Fibroblast of lung (primary cell): ENCODE data around the gene PRXL2A. TPM values are rescaled to one million over a fixed set of nuclear protein-coding genes. Genes with fewer than 3 reads are reported as not detected.

ENCODE experiments used
- DNase-seq, 2 donors: peaks; one replicate each; pipeline versions ENCODE4 v3.0.0 to v3.0.0-alpha.2; 2010; ENCODE audit warnings: low read depth in 2 of 2
- H2AFZ ChIP-seq: 2 replicates; pipeline ENCODE4 v1.5.1; 2012; ENCODE audit warnings: low read length, control low read depth, inconsistent platforms
- H3K27ac ChIP-seq: 2 replicates; pipeline ENCODE4 v1.5.1; 2011; ENCODE audit warnings: low read length, control low read depth; ENCODE audit not compliant: insufficient read depth
- H3K27me3 ChIP-seq: 2 replicates; pipeline ENCODE4 v1.5.1; 2011; ENCODE audit warnings: mild to moderate bottlenecking, low read length; ENCODE audit not compliant: control insufficient read depth, insufficient read depth
- H3K36me3 ChIP-seq: 2 replicates; pipeline ENCODE4 v1.5.1; 2011; ENCODE audit warnings: low read length; ENCODE audit not compliant: control insufficient read depth, insufficient read depth
- H3K4me1 ChIP-seq: 2 replicates; pipeline ENCODE4 v1.5.1; 2011; ENCODE audit warnings: low read length; ENCODE audit not compliant: control insufficient read depth, insufficient read depth; ENCODE audit errors: extremely low read depth
- H3K4me2 ChIP-seq: 2 replicates; pipeline ENCODE4 v1.5.1; 2011; ENCODE audit warnings: low read length, control low read depth; ENCODE audit not compliant: insufficient read depth; ENCODE audit errors: extremely low read depth
- H3K4me3 ChIP-seq, 4 experiments: fragments of 200-600 bp in 1 of 4; sonication (generic) in 1 of 4; replicated peaks in 1 of 4; 2 replicates each; pipeline ENCODE4 v1.5.1; 2011 to 2016; ENCODE audit warnings: low read length in 4 of 4, low read depth in 3 of 4, mild to moderate bottlenecking in 3 of 4, control low read depth in 2 of 4, inconsistent platforms in 1 of 4, mixed read lengths in 1 of 4; ENCODE audit not compliant: insufficient read depth in 1 of 4; ENCODE audit errors: control extremely low read depth in 1 of 4
- H3K79me2 ChIP-seq: 2 replicates; pipeline ENCODE4 v1.5.1; 2012; ENCODE audit warnings: mild to moderate bottlenecking, low read length, inconsistent platforms; ENCODE audit not compliant: control insufficient read depth, insufficient read depth
- H3K9ac ChIP-seq: 2 replicates; pipeline ENCODE4 v1.5.1; 2011; ENCODE audit warnings: mild to moderate bottlenecking, low read length, control low read depth; ENCODE audit not compliant: insufficient read depth
- H3K9me3 ChIP-seq: 2 replicates; pipeline ENCODE4 v1.5.1; 2012; ENCODE audit warnings: low read depth, low read length; ENCODE audit not compliant: control insufficient read depth, insufficient read depth
- H4K20me1 ChIP-seq: 2 replicates; pipeline ENCODE4 v1.5.1; 2011; ENCODE audit warnings: low read length; ENCODE audit not compliant: control insufficient read depth, insufficient read depth; ENCODE audit errors: extremely low read depth
- EZH2 ChIP-seq: IDR thresholded peaks from 2 replicates; pipeline ENCODE4 v1.5.1; 2012; ENCODE audit warnings: low read length, control low read depth, mild to moderate bottlenecking; ENCODE audit errors: missing control alignments
- polyA plus RNA-seq, 2 donors: library from polyadenylated mRNA; depleted of rRNA in 1 of 2; stranded (reverse) in 1 of 2; unstranded in 1 of 2; fragments of >200 nt; gene quantifications; 2 replicates each; pipeline ENCODE4 v1.2.1, GENCODE V29; 2011 to 2012; ENCODE audit warnings: missing spikeins in 1 of 2
- total RNA-seq: library from RNA; depleted of rRNA; stranded (reverse); fragments of >200 nt; gene quantifications from 2 replicates; pipeline ENCODE4 v1.2.1, GENCODE V29; 2014
- TF ChIP-seq, protein P1 (sequence below), 2 donors: IDR thresholded peaks in 1 of 2; conservative IDR thresholded peaks in 1 of 2; 1 replicate in 1 of 2; 2 replicates in 1 of 2; pipeline ENCODE4 v1.5.1; 2011 to 2012; ENCODE audit warnings: low read length in 2 of 2, control low read depth in 1 of 2, inconsistent platforms in 1 of 2, low read depth in 1 of 2, mild to moderate bottlenecking in 1 of 2

PRXL2A gene
- total and polyA plus RNA-seq, 2 donors (not counting 1 experiment from before 2014, with no cell fraction given): 1.6 to 19.2 TPM

DNA sequence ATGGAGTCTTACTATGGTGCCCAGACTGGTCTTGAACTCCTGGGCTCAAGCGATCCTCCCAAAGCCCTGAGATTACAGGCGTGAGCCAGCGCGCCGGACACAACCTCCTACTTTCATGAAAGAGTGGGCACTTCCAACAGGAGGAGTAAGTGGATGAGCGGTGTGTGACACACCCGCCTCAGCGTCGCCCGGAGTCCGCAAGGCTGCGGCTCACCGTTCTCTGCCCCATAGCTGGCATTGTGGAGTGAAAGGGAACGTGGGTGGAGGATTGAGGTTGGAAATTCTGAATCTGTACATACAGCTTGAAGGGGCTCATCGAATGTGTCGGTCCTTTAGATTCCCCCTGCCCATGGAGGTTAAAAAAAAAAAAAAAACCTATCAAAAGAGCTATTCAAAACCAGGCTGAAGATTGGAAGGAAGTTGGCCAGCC is 524 bp upstream of the PRXL2A start:
- Histone ChIP-seq H3K4me1 (no peaks in the 10 kb centered on the region), H3K27ac (no peak overlapping the region), H3K4me2 (no peak overlapping the region), H3K9ac (no peak overlapping the region), H4K20me1 (no peaks in the 10 kb centered on the region), H3K9me3 (no peaks in the 10 kb centered on the region), H3K4me3 (peak overlapping the region in 2 of 4 experiments; percentile 53 to 59), H3K79me2 (no peaks in the 10 kb centered on the region), H3K27me3 (peaks cover 16% of the 10 kb centered on the region), H3K36me3 (no peaks in the 10 kb centered on the region), H2AFZ (no peak overlapping the region)
- TF ChIP-seq, protein P1, sequence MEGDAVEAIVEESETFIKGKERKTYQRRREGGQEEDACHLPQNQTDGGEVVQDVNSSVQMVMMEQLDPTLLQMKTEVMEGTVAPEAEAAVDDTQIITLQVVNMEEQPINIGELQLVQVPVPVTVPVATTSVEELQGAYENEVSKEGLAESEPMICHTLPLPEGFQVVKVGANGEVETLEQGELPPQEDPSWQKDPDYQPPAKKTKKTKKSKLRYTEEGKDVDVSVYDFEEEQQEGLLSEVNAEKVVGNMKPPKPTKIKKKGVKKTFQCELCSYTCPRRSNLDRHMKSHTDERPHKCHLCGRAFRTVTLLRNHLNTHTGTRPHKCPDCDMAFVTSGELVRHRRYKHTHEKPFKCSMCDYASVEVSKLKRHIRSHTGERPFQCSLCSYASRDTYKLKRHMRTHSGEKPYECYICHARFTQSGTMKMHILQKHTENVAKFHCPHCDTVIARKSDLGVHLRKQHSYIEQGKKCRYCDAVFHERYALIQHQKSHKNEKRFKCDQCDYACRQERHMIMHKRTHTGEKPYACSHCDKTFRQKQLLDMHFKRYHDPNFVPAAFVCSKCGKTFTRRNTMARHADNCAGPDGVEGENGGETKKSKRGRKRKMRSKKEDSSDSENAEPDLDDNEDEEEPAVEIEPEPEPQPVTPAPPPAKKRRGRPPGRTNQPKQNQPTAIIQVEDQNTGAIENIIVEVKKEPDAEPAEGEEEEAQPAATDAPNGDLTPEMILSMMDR (conservative IDR thresholded peaks at IDR 0.05 in 1 of 2, IDR thresholded peaks at IDR 0.05 in 1 of 2; ENCODE audit: low read depth in 1 of 2, low read length in 2 of 2): no peak
- TF ChIP-seq EZH2: no peak
- peak in 1 of 2 donors; percentile 55 for DNase-seq

DNA sequence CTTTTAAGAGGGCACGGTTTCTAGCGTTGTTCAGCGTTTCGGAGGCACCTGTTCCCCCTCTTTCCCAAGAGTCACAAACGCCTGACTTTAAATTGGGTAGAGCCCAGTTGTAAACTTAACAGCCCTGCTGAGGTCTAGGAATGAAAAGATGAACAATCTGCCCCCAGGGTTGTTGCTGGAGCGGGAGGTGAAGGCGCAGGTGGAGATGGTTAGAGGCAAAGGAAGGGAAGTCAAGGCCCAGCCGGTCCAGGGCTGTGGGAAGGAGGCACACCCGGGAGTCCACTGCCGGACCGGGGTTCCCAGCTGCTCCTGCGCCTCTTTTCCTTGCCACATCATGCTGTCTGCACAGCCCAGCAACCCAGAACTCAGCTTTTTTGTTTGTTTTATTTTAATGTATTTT is 770 bp downstream of the PRXL2A start:
- H3K79me2 ChIP-seq: no peaks in the 10 kb centered on the region
- H3K27me3 ChIP-seq: peaks cover 16% of the 10 kb centered on the region
- H3K4me2 ChIP-seq: no peak overlapping the region
- TF ChIP-seq, protein P1 (conservative IDR thresholded peaks at IDR 0.05 in 1 of 2, IDR thresholded peaks at IDR 0.05 in 1 of 2; ENCODE audit: low read depth in 1 of 2, low read length in 2 of 2): no peak
- TF ChIP-seq EZH2: no peak
- no peak overlapping the region for H2AFZ ChIP-seq
- H3K36me3 ChIP-seq: no peaks in the 10 kb centered on the region
- H4K20me1 ChIP-seq: no peaks in the 10 kb centered on the region
- no peak overlapping the region for H3K9ac ChIP-seq
- DNase-seq: no peak
- H3K4me1 ChIP-seq: no peaks in the 10 kb centered on the region
- no peaks in the 10 kb centered on the region for H3K9me3 ChIP-seq
- H3K27ac ChIP-seq: no peak overlapping the region
- peak overlapping the region in 2 of 4 experiments; percentile 54 to 59 for H3K4me3 ChIP-seq

DNA sequence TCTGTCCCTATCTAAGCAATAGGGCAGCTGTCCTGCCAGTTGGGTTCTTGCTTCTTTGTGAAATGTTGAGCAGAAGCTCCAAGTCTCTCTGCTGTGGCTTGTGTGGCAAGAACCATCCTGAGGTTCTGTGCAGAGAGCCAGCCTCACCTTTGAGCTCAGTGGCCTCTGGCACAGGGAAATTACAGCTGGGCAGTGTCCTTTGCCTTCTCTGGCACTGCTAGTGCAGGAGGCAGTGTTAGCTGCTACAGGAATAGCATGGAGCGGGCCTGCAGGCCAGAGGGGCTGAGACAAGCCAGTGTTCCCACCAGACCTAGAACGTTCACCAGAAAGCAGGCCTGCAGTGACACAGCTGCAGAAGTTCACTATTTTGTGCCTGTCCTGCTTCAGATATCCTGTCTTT is 1.8 kb downstream of the PRXL2A start:
- H3K36me3 ChIP-seq: no peaks in the 10 kb centered on the region
- peaks cover 16% of the 10 kb centered on the region for H3K27me3 ChIP-seq
- no peak overlapping the region for H3K27ac ChIP-seq
- H3K9me3 ChIP-seq: no peaks in the 10 kb centered on the region
- no peaks in the 10 kb centered on the region for H4K20me1 ChIP-seq
- H3K4me1 ChIP-seq: no peaks in the 10 kb centered on the region
- no peak overlapping the region for H3K9ac ChIP-seq
- no peak overlapping the region for H2AFZ ChIP-seq
- DNase-seq: no peak
- TF ChIP-seq, protein P1 (conservative IDR thresholded peaks at IDR 0.05 in 1 of 2, IDR thresholded peaks at IDR 0.05 in 1 of 2; ENCODE audit: low read depth in 1 of 2, low read length in 2 of 2): no peak
- TF ChIP-seq EZH2: no peak
- no peaks in the 10 kb centered on the region for H3K79me2 ChIP-seq
- no peak overlapping the region for H3K4me2 ChIP-seq
- no peak overlapping the region for H3K4me3 ChIP-seq
